Astrocyte (in vitro differentiated cells and primary cell): Measurements from ENCODE around the gene COL24A1.

Experiments
- CTCF ChIP-seq: IDR thresholded peaks from 2 replicates; pipeline ENCODE4 v1.5.1; 2011; ENCODE audit warnings: low read depth, mild to moderate bottlenecking, inconsistent platforms, low read length, moderate library complexity; ENCODE audit not compliant: insufficient read depth
- EZH2 ChIP-seq: IDR thresholded peaks from 2 replicates; pipeline ENCODE4 v1.6.1; 2012; ENCODE audit warnings: mild to moderate bottlenecking, low read length, inconsistent platforms; ENCODE audit not compliant: insufficient read depth

DNA sequence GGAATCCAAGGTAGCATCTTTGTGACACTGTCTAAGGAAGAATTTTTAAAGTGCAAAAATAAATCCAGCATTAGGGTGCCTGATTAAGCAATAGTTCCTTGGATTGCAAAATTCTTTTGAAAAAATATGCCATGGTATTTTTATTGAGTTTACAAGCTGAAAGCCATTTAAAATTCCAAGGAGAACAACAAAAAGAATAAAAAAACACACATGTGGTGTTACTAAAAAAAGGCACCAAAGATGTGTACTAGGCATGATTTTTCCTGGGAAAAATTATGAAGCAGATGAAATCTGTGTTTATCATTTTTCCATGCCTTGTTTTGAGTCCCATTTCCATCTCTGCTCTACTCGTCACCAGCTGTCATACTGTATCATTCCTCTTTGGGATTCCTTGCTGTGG lies 291.4 kb downstream of the COL24A1 start:
- TF ChIP-seq CTCF = no peak
- no peak for TF ChIP-seq EZH2
